Epithelial cell of proximal tubule (primary cell): ENCODE data around the gene PREX1. TPM values are rescaled to one million over a fixed set of nuclear protein-coding genes. Genes with fewer than 3 reads are reported as not detected.

Source experiments
- DNase-seq: peaks from one replicate; pipeline ENCODE4 v3.0.0-alpha.2; 2011; ENCODE audit warnings: low read depth
- H3K4me3 ChIP-seq: 2 replicates; pipeline ENCODE4 v1.5.1; 2011; ENCODE audit warnings: low read depth, mild to moderate bottlenecking, low read length
- total RNA-seq: library from RNA; depleted of rRNA; stranded (reverse); fragments of >200 nt; gene quantifications from 2 replicates; pipeline ENCODE4 v1.2.3, GENCODE V29; 2015
- TF ChIP-seq, protein P1 (sequence below): conservative IDR thresholded peaks from 2 replicates; pipeline ENCODE4 v1.5.1; 2012; ENCODE audit warnings: low read depth, mild to moderate bottlenecking, low read length

PREX1 gene
- total RNA-seq, 1 donor from 2014 or later, result 4.7 TPM

DNA sequence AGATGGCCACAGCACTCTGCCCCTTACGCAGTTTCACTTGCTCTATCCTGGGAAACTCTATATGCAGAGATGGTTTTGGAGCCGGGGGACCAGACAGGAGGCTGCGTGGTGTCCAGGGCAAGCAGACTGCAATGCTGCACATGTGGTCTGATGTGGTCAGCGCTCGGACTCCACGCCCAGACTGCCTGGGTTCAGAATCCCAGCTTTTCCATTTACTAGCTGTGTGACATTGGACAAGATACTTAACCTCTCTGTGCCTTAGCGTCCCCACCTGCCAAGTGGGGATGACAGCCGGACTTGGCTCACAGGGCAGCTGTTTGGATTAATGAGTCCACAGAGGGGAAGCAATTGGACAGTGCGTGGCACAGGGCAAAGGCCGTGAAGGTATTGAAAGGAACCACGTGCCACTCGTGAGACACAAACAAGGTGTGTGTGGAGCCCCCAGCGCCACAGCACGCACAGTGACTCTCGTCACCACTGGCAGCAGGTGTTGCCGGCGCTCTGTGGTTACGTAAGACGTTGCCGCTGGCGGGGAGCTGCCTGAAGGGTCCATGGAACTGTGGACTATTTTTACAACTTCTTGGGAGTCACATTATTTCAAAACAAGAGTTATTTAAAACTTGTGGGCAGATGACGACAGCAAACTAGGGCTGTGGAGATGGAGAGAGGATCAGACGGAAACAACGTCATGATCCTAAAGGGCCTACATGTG is 201.4 kb downstream of the PREX1 start:
- no peak for DNase-seq
- TF ChIP-seq, protein P1, sequence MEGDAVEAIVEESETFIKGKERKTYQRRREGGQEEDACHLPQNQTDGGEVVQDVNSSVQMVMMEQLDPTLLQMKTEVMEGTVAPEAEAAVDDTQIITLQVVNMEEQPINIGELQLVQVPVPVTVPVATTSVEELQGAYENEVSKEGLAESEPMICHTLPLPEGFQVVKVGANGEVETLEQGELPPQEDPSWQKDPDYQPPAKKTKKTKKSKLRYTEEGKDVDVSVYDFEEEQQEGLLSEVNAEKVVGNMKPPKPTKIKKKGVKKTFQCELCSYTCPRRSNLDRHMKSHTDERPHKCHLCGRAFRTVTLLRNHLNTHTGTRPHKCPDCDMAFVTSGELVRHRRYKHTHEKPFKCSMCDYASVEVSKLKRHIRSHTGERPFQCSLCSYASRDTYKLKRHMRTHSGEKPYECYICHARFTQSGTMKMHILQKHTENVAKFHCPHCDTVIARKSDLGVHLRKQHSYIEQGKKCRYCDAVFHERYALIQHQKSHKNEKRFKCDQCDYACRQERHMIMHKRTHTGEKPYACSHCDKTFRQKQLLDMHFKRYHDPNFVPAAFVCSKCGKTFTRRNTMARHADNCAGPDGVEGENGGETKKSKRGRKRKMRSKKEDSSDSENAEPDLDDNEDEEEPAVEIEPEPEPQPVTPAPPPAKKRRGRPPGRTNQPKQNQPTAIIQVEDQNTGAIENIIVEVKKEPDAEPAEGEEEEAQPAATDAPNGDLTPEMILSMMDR, result no peak
- no peak overlapping the region for H3K4me3 ChIP-seq

DNA sequence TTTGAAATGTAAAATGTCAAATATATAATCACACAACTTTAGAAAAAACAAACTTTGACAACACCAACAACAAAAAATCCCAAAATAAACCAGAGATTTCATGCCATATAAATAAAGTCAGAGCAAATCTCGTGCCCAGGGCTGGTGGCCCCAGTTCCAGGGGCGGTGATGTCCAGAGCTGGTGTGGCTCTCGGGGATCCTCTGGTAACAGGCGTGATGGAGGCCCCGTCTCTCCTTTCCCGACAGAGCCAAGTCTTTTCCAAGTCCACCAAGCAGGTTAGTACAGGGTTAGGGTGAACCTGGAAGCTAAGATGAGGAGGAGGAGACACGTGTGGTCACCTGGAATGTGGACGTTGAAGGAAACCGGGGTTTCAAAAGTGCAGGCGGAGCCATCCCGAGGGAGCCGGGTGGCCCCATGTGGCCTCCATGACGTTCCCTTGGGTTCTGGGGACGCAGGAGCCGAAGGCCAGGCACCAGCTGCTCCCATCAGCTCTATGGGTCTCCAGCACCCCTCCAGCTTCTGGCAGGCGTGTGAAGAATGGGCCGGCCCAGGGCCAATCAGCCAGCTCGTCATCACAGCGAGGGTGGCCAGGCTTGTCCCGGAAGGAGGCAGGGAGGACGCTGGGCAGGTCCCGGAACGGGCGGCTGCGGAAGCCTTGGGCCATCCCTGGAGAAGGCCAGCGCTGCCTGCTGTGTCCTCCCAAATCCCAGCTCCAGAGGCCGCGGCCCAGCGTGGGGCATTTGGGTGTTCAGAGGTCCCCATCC is 202.5 kb downstream of the PREX1 start:
- no peak for DNase-seq
- TF ChIP-seq, protein P1, result no peak
- no peak overlapping the region for H3K4me3 ChIP-seq

DNA sequence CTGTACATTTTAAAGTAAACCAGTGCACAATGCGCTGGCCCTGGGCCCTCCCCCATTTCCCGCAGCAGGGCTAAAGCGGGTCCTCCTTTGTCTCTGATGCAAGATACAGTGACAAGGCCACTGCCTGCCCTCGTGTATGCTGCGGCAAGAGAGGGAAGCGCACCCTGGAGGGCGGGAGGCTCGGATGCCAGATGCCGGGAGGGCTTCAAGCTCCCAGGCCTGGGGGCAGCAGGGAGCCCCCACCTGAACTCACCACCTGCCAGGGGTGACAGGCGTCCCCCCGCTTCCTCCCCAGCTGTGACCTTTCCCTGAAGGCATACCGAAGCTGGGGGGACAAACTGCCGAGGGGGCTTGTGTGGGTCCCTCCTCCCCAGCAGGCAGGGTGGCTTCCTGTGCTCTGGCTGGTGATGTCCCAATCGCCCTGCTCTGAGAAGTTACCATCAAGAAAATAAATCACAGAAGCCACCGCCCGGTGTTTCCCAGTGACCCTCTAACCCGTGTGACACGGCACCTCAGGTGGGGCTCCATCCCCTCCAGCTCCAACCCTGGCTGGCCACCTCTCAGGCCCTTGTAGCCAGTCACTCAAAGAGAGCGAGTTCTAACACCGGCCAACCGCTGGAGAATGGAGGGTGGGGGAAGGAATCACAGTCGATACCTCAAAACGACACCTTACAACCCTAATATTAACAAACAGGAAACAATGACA is 203.3 kb downstream of the PREX1 start:
- no peak overlapping the region for H3K4me3 ChIP-seq
- DNase-seq, result no peak
- TF ChIP-seq, protein P1, result no peak

DNA sequence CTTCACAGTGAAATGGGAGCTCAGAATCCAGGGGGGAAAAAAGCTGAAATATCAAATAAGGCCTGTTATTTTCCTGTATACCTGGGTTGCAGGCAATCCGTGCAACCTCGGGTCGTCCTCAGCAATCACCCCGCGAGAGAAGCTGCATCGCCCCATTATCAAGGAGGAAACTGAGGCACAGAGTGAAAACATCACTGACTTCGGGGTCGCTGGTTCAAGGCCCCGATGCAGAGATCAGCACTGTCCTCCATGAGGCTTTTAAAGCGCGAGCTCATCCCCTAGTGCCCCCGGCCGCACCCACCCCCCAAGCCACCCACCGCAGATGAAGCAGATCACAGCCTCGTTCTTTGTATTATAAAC is 203.9 kb downstream of the PREX1 start:
- TF ChIP-seq, protein P1, result no peak

DNA sequence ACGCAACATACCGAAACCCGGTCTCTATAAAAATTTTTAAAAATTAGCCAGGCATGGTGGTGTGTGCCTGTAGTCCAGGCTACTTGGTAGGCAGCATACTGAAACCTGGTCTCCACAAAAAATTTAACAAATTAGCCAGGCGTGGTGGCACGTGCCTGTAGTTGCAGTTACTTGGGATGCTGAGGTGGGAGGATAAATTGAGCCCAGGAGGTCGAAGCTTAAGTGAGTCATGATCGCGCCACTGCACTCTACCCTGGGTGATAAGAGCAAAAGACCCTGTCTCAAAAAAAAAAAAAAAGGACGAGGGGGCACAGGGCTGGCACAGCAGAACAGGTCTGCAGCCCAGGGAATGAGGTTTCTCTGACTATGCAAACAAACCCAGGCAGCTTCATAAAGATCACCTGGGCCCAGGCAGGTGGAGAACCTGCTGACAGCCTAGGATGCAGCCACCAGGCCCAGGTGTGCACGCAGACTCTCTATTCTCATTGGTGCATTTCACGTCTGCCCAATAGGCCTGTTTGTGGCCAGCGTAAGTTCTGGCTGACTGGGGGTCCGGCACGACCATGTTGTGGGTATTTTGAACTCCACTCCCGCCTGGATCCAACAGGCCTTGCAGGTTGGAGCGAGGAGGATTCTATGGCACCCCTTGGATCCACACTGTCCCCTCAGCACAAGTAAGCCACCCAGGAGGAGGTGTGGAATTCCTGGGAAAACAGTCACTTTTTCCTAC is 204.5 kb downstream of the PREX1 start:
- TF ChIP-seq, protein P1, result no peak
- no peak for DNase-seq
- H3K4me3 ChIP-seq, result no peak overlapping the region

More for the DNA sequence above, 203.9 kb downstream of the PREX1 start:
- DNase-seq, result no peak
- no peak overlapping the region for H3K4me3 ChIP-seq

DNA sequence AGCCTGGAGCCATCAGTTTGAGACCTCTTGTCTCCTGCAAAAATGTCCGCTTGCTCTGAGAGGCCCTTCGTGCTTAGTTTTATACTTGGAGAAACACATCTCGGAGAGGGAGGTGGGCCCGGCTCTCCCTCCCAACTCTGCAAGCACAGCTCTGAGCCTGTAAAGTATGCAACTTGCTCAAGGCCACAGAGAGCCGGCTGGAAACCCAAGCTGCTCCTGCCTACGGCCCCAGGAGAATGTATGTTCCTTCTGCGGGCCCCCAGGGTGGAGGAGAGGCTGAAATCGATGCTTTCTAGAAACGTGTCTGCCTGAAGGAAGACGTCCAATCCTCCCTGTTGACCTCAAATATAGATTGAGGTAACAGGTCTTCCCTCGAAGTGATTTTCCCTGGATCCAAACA is 205.4 kb downstream of the PREX1 start:
- no peak overlapping the region for H3K4me3 ChIP-seq
- TF ChIP-seq, protein P1, result no peak
- no peak for DNase-seq
